ENCODE data around the gene SRSF3. TPM values are rescaled to one million over a fixed set of nuclear protein-coding genes. Genes with fewer than 3 reads are reported as not detected.

The SRSF3 gene
- 351 and 398 TPM in 2 replicates for total RNA-seq (2014; rRNA removed; shearing (Covaris generic))

GRCh38 chr6:36594029-36594815 lies at the start of gene SRSF3:
SRSF3 (plus strand) TSS chr6:36594362; CDS start chr6:36596763, 2,401 bp downstream.
- peak within 1 kb of the TSS; percentile 97 for H3K27ac ChIP-seq
- H3K36me3 ChIP-seq = peaks cover 50% of the 10 kb centered on the region
- peak; percentile 98 for DNase-seq (ENCODE audit: low read depth in 1 of 2, low spot score in 2 of 2)
- peak within 1 kb of the TSS; percentile 69 for H3K4me3 ChIP-seq
- no peaks in the 10 kb centered on the region for H3K27me3 ChIP-seq (replicated peaks)
- H3K4me1 ChIP-seq (replicated peaks) = peaks cover 40% of the 10 kb centered on the region
- H3K9me3 ChIP-seq (replicated peaks) = no peaks in the 10 kb centered on the region

GRCh38 chr6:36545767-36546307 lies 48.3 kb upstream of the SRSF3 start:
- Histone ChIP-seq H3K4me1 (replicated peaks) (peaks cover 41% of the 10 kb centered on the region), H3K4me3 (peak overlapping the region; percentile 88), H3K27me3 (replicated peaks) (no peaks in the 10 kb centered on the region), H3K27ac (peak overlapping the region; percentile 94; the same call in 1 of the 2 replicates), H3K36me3 (peaks cover 40% of the 10 kb centered on the region), H3K9me3 (replicated peaks) (no peaks in the 10 kb centered on the region)
- DNase-seq (ENCODE audit: low read depth in 1 of 2, low spot score in 2 of 2) = no peak

GRCh38 chr6:36546308-36546919 lies 47.7 kb upstream of the SRSF3 start:
- DNase-seq (ENCODE audit: low read depth in 1 of 2, low spot score in 2 of 2) = peak in 1 of 2 experiments; percentile 42
- H3K36me3 ChIP-seq = peaks cover 34% of the 10 kb centered on the region
- H3K4me3 ChIP-seq = peak overlapping the region; percentile 88
- H3K4me1 ChIP-seq (replicated peaks) = peaks cover 41% of the 10 kb centered on the region
- no peaks in the 10 kb centered on the region for H3K27me3 ChIP-seq (replicated peaks)
- no peaks in the 10 kb centered on the region for H3K9me3 ChIP-seq (replicated peaks)
- peak overlapping the region; percentile 94 for H3K27ac ChIP-seq

GRCh38 chr6:36546920-36547645 lies 47.1 kb upstream of the SRSF3 start, which contains the start of gene STK38:
STK38 (minus strand) TSS chr6:36547479; CDS start chr6:36540202, 7,277 bp downstream.
- no peaks in the 10 kb centered on the region for H3K27me3 ChIP-seq (replicated peaks)

GRCh38 chr6:36547646-36548400 lies 46.3 kb upstream of the SRSF3 start:
- no peaks in the 10 kb centered on the region for H3K9me3 ChIP-seq (replicated peaks)
- peak overlapping the region; percentile 88 for H3K4me3 ChIP-seq
- peak overlapping the region; percentile 94 for H3K27ac ChIP-seq
- peaks cover 32% of the 10 kb centered on the region for H3K4me1 ChIP-seq (replicated peaks)
- no peak for DNase-seq (ENCODE audit: low read depth in 1 of 2, low spot score in 2 of 2)
- H3K36me3 ChIP-seq = peaks cover 21% of the 10 kb centered on the region
- no peaks in the 10 kb centered on the region for H3K27me3 ChIP-seq (replicated peaks)

More at GRCh38 chr6:36546920-36547645, 47.1 kb upstream of the SRSF3 start, which contains the start of gene STK38:
- peak within 1 kb of the TSS; percentile 94 for H3K27ac ChIP-seq
- H3K36me3 ChIP-seq = peaks cover 27% of the 10 kb centered on the region
- peak within 1 kb of the TSS; percentile 88 for H3K4me3 ChIP-seq
- peaks cover 38% of the 10 kb centered on the region for H3K4me1 ChIP-seq (replicated peaks)
- DNase-seq (ENCODE audit: low read depth in 1 of 2, low spot score in 2 of 2) = peak; percentile 94 to 95
- H3K9me3 ChIP-seq (replicated peaks) = no peaks in the 10 kb centered on the region

- H3K27ac ChIP-seq = no peak overlapping the region
- no peak overlapping the region for H3K4me3 ChIP-seq
- no peaks in the 10 kb centered on the region for H3K27me3 ChIP-seq (replicated peaks)
- DNase-seq (ENCODE audit: low read depth in 1 of 2, low spot score in 2 of 2) = no peak
- H3K36me3 ChIP-seq = peaks cover 16% of the 10 kb centered on the region
- H3K9me3 ChIP-seq (replicated peaks) = no peaks in the 10 kb centered on the region
- H3K4me1 ChIP-seq (replicated peaks) = peaks cover 32% of the 10 kb centered on the region
Observed at GRCh38 chr6:36548401-36548743, 45.8 kb upstream of the SRSF3 start.

GRCh38 chr6:36550473-36551000 lies 43.6 kb upstream of the SRSF3 start:
- no peak for DNase-seq (ENCODE audit: low read depth in 1 of 2, low spot score in 2 of 2)
- H3K4me3 ChIP-seq = no peak overlapping the region
- H3K27ac ChIP-seq = no peak overlapping the region
- no peaks in the 10 kb centered on the region for H3K27me3 ChIP-seq (replicated peaks)
- H3K4me1 ChIP-seq (replicated peaks) = peaks cover 16% of the 10 kb centered on the region
- peaks cover 5% of the 10 kb centered on the region for H3K36me3 ChIP-seq
- no peaks in the 10 kb centered on the region for H3K9me3 ChIP-seq (replicated peaks)

- H3K27me3 ChIP-seq (replicated peaks) = no peaks in the 10 kb centered on the region
- DNase-seq (ENCODE audit: low read depth in 1 of 2, low spot score in 2 of 2) = no peak
- no peaks in the 10 kb centered on the region for H3K36me3 ChIP-seq
- H3K4me1 ChIP-seq (replicated peaks) = no peaks in the 10 kb centered on the region
- no peak overlapping the region for H3K27ac ChIP-seq
- no peak overlapping the region for H3K4me3 ChIP-seq
- H3K9me3 ChIP-seq (replicated peaks) = no peaks in the 10 kb centered on the region
Observed at GRCh38 chr6:36555750-36556252, 38.4 kb upstream of the SRSF3 start.

GRCh38 chr6:36556281-36556680 lies 37.9 kb upstream of the SRSF3 start:
- H3K36me3 ChIP-seq = no peaks in the 10 kb centered on the region
- no peaks in the 10 kb centered on the region for H3K4me1 ChIP-seq (replicated peaks)
- H3K9me3 ChIP-seq (replicated peaks) = no peaks in the 10 kb centered on the region
- H3K27me3 ChIP-seq (replicated peaks) = no peaks in the 10 kb centered on the region
- no peak for DNase-seq (ENCODE audit: low read depth in 1 of 2, low spot score in 2 of 2)
- no peak overlapping the region for H3K27ac ChIP-seq
- no peak overlapping the region for H3K4me3 ChIP-seq

GRCh38 chr6:36559011-36559793 lies 35.0 kb upstream of the SRSF3 start:
- H3K36me3 ChIP-seq = no peaks in the 10 kb centered on the region
- no peak for DNase-seq (ENCODE audit: low read depth in 1 of 2, low spot score in 2 of 2)
- no peaks in the 10 kb centered on the region for H3K9me3 ChIP-seq (replicated peaks)
- H3K4me3 ChIP-seq = no peak overlapping the region
- H3K4me1 ChIP-seq (replicated peaks) = peaks cover 23% of the 10 kb centered on the region
- H3K27me3 ChIP-seq (replicated peaks) = no peaks in the 10 kb centered on the region
- no peak overlapping the region for H3K27ac ChIP-seq

- Histone ChIP-seq H3K4me3 (no peak overlapping the region), H3K9me3 (replicated peaks) (no peaks in the 10 kb centered on the region), H3K36me3 (no peaks in the 10 kb centered on the region), H3K27ac (no peak overlapping the region), H3K4me1 (replicated peaks) (peaks cover 24% of the 10 kb centered on the region), H3K27me3 (replicated peaks) (no peaks in the 10 kb centered on the region)
- no peak for DNase-seq (ENCODE audit: low read depth in 1 of 2, low spot score in 2 of 2)
Observed at GRCh38 chr6:36560822-36561221, 33.3 kb upstream of the SRSF3 start.

GRCh38 chr6:36563237-36563927 lies 30.8 kb upstream of the SRSF3 start:
- H3K36me3 ChIP-seq = no peaks in the 10 kb centered on the region
- peak in 1 of 2 experiments; percentile 63 for DNase-seq (ENCODE audit: low read depth in 1 of 2, low spot score in 2 of 2)
- H3K9me3 ChIP-seq (replicated peaks) = no peaks in the 10 kb centered on the region
- H3K4me3 ChIP-seq = no peak overlapping the region
- H3K4me1 ChIP-seq (replicated peaks) = peaks cover 24% of the 10 kb centered on the region
- H3K27me3 ChIP-seq (replicated peaks) = no peaks in the 10 kb centered on the region
- H3K27ac ChIP-seq = peak overlapping the region; percentile 54
